ENCODE measurements around the gene IFNA13.
A peak's percentile ranks its signal among the peaks of the same experiment; 100 is the strongest.

Gene IFNA13

DNA sequence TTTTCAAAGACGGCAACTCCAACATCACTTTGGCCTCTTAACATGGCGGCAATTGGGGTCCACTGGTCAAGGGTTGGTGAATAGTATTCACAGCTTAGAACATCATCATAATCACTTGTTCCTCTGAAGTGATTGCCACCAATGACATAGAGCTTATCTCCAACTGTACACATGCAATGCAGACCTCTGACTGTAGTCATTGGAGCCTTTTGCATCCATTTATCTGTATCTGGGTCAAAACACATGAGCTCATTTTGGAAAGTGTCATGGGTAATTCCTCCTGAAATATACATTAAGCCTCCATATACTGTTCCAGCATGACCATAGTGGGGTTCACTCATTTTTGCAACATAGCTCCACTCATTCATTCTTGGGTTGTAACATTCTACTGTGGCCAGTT, 34.6 kb downstream of the IFNA13 start:
- in situ Hi-C loops (cut with MboI; ENCODE audit: low pct_unique_long_range_greater_than_20kb, low sequenced_read_pairs, unreplicated experiment): loop anchor here (10.0 kb wide), 2 partner anchors 62 to 112 kb away; partner anchors contain the start of gene IFNA1
- DNase-seq (ENCODE audit: low spot score): no peak
- TF ChIP-seq, protein P1, sequence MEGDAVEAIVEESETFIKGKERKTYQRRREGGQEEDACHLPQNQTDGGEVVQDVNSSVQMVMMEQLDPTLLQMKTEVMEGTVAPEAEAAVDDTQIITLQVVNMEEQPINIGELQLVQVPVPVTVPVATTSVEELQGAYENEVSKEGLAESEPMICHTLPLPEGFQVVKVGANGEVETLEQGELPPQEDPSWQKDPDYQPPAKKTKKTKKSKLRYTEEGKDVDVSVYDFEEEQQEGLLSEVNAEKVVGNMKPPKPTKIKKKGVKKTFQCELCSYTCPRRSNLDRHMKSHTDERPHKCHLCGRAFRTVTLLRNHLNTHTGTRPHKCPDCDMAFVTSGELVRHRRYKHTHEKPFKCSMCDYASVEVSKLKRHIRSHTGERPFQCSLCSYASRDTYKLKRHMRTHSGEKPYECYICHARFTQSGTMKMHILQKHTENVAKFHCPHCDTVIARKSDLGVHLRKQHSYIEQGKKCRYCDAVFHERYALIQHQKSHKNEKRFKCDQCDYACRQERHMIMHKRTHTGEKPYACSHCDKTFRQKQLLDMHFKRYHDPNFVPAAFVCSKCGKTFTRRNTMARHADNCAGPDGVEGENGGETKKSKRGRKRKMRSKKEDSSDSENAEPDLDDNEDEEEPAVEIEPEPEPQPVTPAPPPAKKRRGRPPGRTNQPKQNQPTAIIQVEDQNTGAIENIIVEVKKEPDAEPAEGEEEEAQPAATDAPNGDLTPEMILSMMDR (IDR thresholded peaks at IDR 0.05; ENCODE audit: extremely low read depth, insufficient read depth, missing control alignments): no peak

DNA sequence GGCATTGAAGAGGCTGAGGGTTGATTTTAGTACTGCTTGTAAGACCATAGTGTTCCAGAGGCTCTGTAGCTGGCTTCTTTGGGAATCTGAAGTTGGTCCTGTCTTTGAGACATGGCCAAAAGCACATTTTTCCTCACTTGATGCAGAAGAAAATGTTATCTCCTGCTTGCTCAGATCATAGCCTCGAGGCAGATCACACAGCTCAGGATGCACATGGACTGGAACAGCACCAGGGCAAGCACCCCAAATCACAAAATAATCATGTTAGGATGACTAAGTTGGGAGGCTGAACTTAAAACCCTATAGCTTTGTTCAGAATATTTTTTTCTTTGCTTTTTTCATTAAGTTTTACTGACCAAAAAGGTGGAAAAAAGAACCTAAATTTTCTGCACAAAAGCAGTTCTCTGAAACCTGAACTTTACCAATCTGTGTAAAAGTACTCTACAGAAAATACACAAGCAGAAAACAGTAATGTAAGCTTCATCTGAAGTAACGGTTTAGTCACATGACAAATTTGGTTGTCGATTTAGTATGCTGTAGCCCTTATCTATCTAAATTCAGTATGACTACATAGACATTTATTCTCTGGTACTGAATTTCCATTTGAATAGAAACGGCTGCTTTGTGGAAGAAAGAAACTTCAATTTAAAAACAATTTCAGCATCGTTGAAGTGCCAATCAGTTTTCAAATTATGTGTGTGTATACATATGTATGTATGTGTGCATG, 36.0 kb downstream of the IFNA13 start:
- TF ChIP-seq, protein P1 (IDR thresholded peaks at IDR 0.05; ENCODE audit: extremely low read depth, insufficient read depth, missing control alignments): no peak
- in situ Hi-C loops (cut with MboI; ENCODE audit: low pct_unique_long_range_greater_than_20kb, low sequenced_read_pairs, unreplicated experiment): loop anchor here (10.0 kb wide), 2 partner anchors 63 to 113 kb away; partner anchors contain the start of gene IFNA1
- no peak for DNase-seq (ENCODE audit: low spot score)

DNA sequence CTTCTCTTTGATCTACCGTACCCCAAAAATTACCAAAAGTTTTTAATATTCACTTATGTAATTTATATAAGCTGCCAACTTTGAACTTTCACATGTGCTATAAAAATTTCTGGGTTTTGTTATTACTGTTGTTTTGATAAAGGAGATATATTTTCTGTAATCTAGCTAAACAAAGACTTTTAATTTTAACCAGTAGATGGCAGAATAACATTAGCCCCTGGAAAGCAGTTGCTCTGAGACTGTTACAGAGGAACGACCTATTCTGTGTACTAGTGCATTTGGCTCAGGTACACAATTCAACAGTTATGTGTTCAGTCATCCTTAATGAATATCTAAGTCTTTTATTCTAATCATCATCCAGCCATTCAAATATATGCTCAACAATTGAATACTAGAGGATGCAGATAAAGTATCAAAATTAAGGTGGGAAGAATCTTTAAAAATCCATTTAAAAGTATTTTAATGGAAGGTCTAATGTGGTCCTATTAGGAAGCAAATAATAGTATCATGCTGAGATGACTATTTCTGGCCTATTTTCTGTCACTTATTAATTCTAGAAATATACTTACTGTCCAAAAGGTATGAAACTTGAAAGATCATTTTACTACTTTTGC, 41.2 kb downstream of the IFNA13 start:
- DNase-seq (ENCODE audit: low spot score): peak; percentile 48
- in situ Hi-C loops (cut with MboI; ENCODE audit: low pct_unique_long_range_greater_than_20kb, low sequenced_read_pairs, unreplicated experiment): no loop called here
- TF ChIP-seq, protein P1 (IDR thresholded peaks at IDR 0.05; ENCODE audit: extremely low read depth, insufficient read depth, missing control alignments): peak; percentile 65

DNA sequence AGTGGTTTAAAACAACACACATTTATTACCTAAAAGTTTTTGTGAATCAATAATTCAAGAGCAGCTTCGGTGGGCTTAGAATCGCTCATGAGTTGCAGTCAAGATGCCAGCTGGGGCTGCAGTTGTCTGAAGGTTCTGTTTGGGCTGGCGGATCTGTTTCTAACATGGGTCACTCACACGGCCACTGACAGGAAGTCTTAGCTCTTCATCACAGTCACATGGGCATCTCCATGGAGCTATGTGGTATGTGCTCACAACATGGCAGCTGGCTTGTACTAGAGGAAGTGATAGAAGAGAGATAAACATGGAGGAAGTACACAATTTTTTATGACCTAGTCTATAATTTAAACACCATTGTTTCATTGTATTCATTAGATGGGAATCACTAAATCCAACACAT, 43.8 kb downstream of the IFNA13 start:
- DNase-seq (ENCODE audit: low spot score): no peak
- in situ Hi-C loops (cut with MboI; ENCODE audit: low pct_unique_long_range_greater_than_20kb, low sequenced_read_pairs, unreplicated experiment): loop anchor here (25.0 kb wide), 2 partner anchors 112 to 463 kb away; partner anchors contain the start of genes IFNA10, IFNA16 and IFNA7

DNA sequence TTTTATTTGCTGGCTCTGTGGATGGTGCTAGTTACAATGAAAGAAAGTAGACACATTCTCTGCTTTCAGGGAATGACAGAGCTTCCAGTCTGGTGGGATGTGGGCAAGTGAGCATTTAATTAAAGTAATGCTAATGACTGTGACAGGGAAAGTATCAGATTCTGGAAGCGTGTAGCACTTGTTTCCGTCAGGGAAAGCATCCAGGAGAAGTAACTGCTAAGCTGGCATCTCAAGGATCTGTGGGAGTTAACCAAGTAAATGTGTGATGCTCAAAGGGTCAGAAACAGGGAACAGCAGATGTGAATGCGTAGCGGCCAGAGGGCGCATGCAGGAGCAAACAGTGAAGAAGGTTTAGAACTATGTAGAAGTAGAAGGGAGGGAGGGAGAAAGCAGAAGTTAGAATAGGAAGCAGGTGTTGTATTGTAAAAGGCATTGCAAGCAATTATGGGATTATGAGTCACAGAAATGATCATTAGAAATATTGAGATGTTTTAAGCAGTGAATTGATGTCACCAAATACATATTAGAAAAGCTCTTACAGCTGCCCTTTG, 44.9 kb downstream of the IFNA13 start:
- DNase-seq (ENCODE audit: low spot score): no peak
- TF ChIP-seq, protein P1 (IDR thresholded peaks at IDR 0.05; ENCODE audit: extremely low read depth, insufficient read depth, missing control alignments): no peak
- in situ Hi-C loops (cut with MboI; ENCODE audit: low pct_unique_long_range_greater_than_20kb, low sequenced_read_pairs, unreplicated experiment): loop anchor here (25.0 kb wide), 2 partner anchors 111 to 464 kb away; partner anchors contain the start of genes IFNA10, IFNA16 and IFNA7

More for the DNA sequence above, 43.8 kb downstream of the IFNA13 start:
- TF ChIP-seq, protein P1 (IDR thresholded peaks at IDR 0.05; ENCODE audit: extremely low read depth, insufficient read depth, missing control alignments): no peak

DNA sequence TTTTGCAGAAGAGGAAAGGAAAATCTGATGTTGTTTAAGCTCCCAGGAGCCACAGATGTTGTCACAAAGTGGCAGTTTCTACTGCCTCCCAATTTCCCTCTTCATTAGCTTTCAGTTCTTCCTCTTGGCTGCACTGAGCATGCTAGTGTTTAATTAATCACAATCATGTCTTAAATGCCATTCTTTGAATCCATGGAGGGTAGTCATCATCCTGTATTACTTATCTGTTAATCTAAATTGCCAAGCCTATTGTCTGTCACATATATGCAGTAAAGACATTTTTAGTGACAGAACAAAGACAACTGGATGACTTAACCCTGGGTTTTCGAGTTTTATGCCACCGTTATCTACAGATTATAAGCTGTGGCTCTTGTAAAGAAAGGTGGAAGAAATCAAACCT, 47.4 kb downstream of the IFNA13 start:
- in situ Hi-C loops (cut with MboI; ENCODE audit: low pct_unique_long_range_greater_than_20kb, low sequenced_read_pairs, unreplicated experiment): loop anchor here (25.0 kb wide), 2 partner anchors 108 to 467 kb away; partner anchors contain the start of genes IFNA10, IFNA16 and IFNA7
- no peak for DNase-seq (ENCODE audit: low spot score)
- TF ChIP-seq, protein P1 (IDR thresholded peaks at IDR 0.05; ENCODE audit: extremely low read depth, insufficient read depth, missing control alignments): no peak

Measured in GM13977 (cell line).